Lower leg skin (tissue), 4 donors: ENCODE data around the gene WIPF3. TPM values are rescaled to one million over a fixed set of nuclear protein-coding genes. Genes with fewer than 3 reads are reported as not detected.

Experiments used
- DNase-seq, 2 donors: peaks; one replicate each; pipeline ENCODE4 v3.0.0-alpha.2; 2019; ENCODE audit warnings: low spot score in 2 of 2
- H3K4me3 ChIP-seq: fragments of 200-600 bp; sonication (generic); 2 replicates; pipeline ENCODE4 v1.5.1; 2017; ENCODE audit warnings: mild to moderate bottlenecking, low read depth; ENCODE audit not compliant: poor library complexity, severe bottlenecking
- CTCF ChIP-seq, 3 donors: fragments of 450-650 bp; IDR thresholded peaks; one replicate each; pipeline ENCODE4 v1.5.1; 2016; ENCODE audit warnings: antibody characterized with exemption in 3 of 3, mild to moderate bottlenecking in 3 of 3, moderate library complexity in 2 of 3
- POLR2A ChIP-seq, 2 donors: fragments of 450-650 bp; IDR thresholded peaks; one replicate each; pipeline ENCODE4 v1.6.1; 2016 to 2017; ENCODE audit warnings: antibody characterized with exemption in 2 of 2, mild to moderate bottlenecking in 1 of 2, moderate library complexity in 1 of 2
- WGBS, 2 donors: methylation state at CpG; one replicate each; pipeline ENCODE4 v1.1.5; 2018; 5-methylcytosine and 5-hydroxymethylcytosine counted together
- intact Hi-C: fragments of 100-400 bp; cut with DNase I; formaldehyde crosslinking; loops from one replicate; pipeline ENCODE4 v1.15.0; 2023; ENCODE audit warnings: low total_unique reads
- total RNA-seq, 4 donors: library from RNA; depleted of rRNA; stranded (reverse); fragments of >200 nt; gene quantifications; one replicate each; pipeline ENCODE4 v1.1.0, GENCODE V29; 2016

The WIPF3 gene
- total RNA-seq, 4 donors from 2014 or later, result 0.23 to 1.2 (median 0.82) TPM

- intact Hi-C loops, result no loop called here
- H3K4me3 ChIP-seq, result no peak overlapping the region
- 89 to 92% methylated on average over 3 of the region's 3 CpGs for WGBS, 2 donors
- no peak for DNase-seq
- TF ChIP-seq CTCF (IDR thresholded peaks at IDR 0.05) (no peak), POLR2A (IDR thresholded peaks at IDR 0.05) (no peak)
Measured at GRCh38 chr7:29906200-29907022, 100.1 kb downstream of the WIPF3 start.

DNA sequence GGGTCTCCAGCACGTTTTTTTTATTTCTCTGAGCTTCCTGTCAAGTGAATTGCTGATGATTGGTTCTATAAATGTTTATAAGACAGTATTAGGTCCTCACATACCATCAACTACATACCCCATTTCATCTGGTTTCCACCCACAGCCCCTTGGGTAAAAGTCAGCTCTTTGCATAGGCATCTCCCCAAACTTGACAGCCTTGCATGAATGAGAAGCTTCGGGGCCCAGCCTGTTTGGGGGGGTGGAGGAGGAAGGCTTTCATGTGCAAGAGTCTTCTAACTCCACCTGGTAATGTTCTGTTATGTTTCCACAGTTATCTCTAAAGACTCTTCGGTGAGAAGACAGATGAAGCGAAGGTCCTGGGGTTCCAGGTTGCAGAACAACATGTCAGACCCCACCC, 107.9 kb downstream of the WIPF3 start:
- intact Hi-C loops, result no loop called here

DNA sequence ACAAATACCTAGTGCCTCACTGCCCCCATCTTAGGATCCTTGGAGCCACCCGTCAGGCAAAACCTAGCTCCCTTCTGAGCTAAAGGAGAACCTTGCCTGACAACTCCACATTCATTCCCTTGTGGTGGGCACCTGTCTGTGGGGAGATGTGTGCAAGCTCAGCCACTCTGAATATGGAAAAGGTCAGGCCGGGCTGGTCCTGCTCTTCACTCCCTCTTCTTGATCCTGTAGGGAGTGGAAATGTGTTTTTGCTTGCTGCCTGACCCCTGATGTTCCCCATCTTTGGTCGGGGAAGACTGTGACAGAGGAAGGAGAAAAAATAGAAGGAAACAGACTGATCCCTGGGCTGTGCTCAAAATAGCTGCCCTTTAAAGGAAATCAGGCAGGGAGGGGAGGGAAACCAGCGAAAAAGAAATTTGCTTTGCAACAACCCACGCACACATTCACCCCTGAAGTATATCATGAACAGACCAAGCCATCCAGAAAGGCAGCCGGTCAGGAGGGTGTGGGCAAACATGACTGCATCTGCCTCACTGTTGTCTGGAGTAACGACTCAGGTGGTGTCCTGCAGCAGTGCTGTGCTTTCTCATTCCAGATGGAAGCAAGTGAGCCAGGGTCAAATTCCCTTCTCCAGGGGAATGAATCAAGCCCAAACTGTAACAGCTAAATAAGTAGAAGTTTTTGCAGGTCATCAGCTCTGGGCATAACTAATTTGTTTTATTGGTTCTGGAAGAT, 109.3 kb downstream of the WIPF3 start:
- intact Hi-C loops, result no loop called here
- TF ChIP-seq CTCF (IDR thresholded peaks at IDR 0.05) (no peak), POLR2A (IDR thresholded peaks at IDR 0.05) (no peak)

More for the DNA sequence above, 107.9 kb downstream of the WIPF3 start:
- WGBS, 2 donors, result 88% methylated on average over 4 of the region's 4 CpGs
- no peak overlapping the region for H3K4me3 ChIP-seq
- DNase-seq, result no peak
- no peak for TF ChIP-seq POLR2A (IDR thresholded peaks at IDR 0.05)
- TF ChIP-seq CTCF (IDR thresholded peaks at IDR 0.05), result no peak

GRCh38 chr7:29917641-29918040, 111.3 kb downstream of the WIPF3 start:
- H3K4me3 ChIP-seq, result no peak overlapping the region
- intact Hi-C loops, result no loop called here
- DNase-seq, result no peak
- WGBS, 2 donors, result 71% methylated on average over 4 of the region's 4 CpGs
- no peak for TF ChIP-seq POLR2A (IDR thresholded peaks at IDR 0.05)
- TF ChIP-seq CTCF (IDR thresholded peaks at IDR 0.05), result no peak

More for the DNA sequence above, 109.3 kb downstream of the WIPF3 start:
- no peak for DNase-seq
- H3K4me3 ChIP-seq, result no peak overlapping the region
- 54 to 61% methylated on average over 7 of the region's 7 CpGs for WGBS, 2 donors

GRCh38 chr7:29918850-29919249, 112.5 kb downstream of the WIPF3 start:
- no peak for DNase-seq
- intact Hi-C loops, result no loop called here
- no peak overlapping the region for H3K4me3 ChIP-seq
- WGBS, 2 donors, result 85 to 93% methylated on average over 4 of the region's 4 CpGs
- no peak for TF ChIP-seq POLR2A (IDR thresholded peaks at IDR 0.05)
- no peak for TF ChIP-seq CTCF (IDR thresholded peaks at IDR 0.05)
